BJ (cell line): ENCODE measurements around the gene KDM3B. TPM values are rescaled to one million over a fixed set of nuclear protein-coding genes. Genes with fewer than 3 reads are reported as not detected.
A peak's percentile ranks its signal among the peaks of the same experiment; 100 is the strongest.

Experiments used
- CTCF ChIA-PET: fragments of 350-600 bp; formaldehyde crosslinking; extraction: SDS; loops from one replicate; lab custom pipeline; 2021; ENCODE audit warnings: antibody characterized with exemption, inconsistent platforms; lab: Yijun Ruan, JAX
- POLR2A ChIA-PET: fragments of 300-600 bp; sonication (Branson Sonifier 250); formaldehyde crosslinking; extraction: SDS; loops from one replicate; lab custom pipeline; 2021; ENCODE audit warnings: antibody characterized with exemption; lab: Charles Lee
- DNase-seq: peaks from one replicate; pipeline ENCODE4 v3.0.0-alpha.2; 2011; ENCODE audit warnings: low read depth
- H3K27me3 ChIP-seq: 2 replicates; pipeline ENCODE4 v1.6.0; 2011; ENCODE audit warnings: low read length; ENCODE audit not compliant: control insufficient read depth, insufficient read depth
- H3K36me3 ChIP-seq: 2 replicates; pipeline ENCODE4 v1.5.1; 2011; ENCODE audit warnings: low read length; ENCODE audit not compliant: control insufficient read depth, insufficient read depth
- H3K4me3 ChIP-seq: 2 replicates; pipeline ENCODE4 v1.5.1; 2011; ENCODE audit warnings: low read depth, mild to moderate bottlenecking, control low read depth, low read length
- polyA plus RNA-seq: library from polyadenylated mRNA; depleted of rRNA; stranded (reverse); fragments of >200 nt; gene quantifications from 2 replicates; pipeline ENCODE4 v1.2.3, GENCODE V29; 2011
- TF ChIP-seq, protein P1 (sequence below): IDR thresholded peaks from 2 replicates; pipeline ENCODE4 v1.5.1; 2011; ENCODE audit warnings: low read depth, mild to moderate bottlenecking, control low read depth, inconsistent platforms, low read length, moderate library complexity; ENCODE audit not compliant: insufficient read depth

Gene KDM3B
- polyA plus RNA-seq, 1 experiment = 20.4 TPM

- CTCF ChIA-PET = interaction anchor here (0.8 to 11.0 kb wide), 16 partner anchors 10 to 935 kb away, joined by 3 to 123 read pairs (median 6); partner anchors contain the start of genes EGR1, ETF1 and REEP2
Measured at GRCh38 chr5:138448481-138449398, 96.3 kb downstream of the KDM3B start.

GRCh38 chr5:138449501-138450239, 97.2 kb downstream of the KDM3B start:
- CTCF ChIA-PET = interaction anchor here (0.6 to 11.0 kb wide), 26 partner anchors 8 to 934 kb away, joined by 3 to 123 read pairs (median 5); partner anchors contain the start of genes EGR1, ETF1 and REEP2

More at GRCh38 chr5:138448481-138449398, 96.3 kb downstream of the KDM3B start:
- POLR2A ChIA-PET = no interaction called here
- TF ChIP-seq, protein P1, sequence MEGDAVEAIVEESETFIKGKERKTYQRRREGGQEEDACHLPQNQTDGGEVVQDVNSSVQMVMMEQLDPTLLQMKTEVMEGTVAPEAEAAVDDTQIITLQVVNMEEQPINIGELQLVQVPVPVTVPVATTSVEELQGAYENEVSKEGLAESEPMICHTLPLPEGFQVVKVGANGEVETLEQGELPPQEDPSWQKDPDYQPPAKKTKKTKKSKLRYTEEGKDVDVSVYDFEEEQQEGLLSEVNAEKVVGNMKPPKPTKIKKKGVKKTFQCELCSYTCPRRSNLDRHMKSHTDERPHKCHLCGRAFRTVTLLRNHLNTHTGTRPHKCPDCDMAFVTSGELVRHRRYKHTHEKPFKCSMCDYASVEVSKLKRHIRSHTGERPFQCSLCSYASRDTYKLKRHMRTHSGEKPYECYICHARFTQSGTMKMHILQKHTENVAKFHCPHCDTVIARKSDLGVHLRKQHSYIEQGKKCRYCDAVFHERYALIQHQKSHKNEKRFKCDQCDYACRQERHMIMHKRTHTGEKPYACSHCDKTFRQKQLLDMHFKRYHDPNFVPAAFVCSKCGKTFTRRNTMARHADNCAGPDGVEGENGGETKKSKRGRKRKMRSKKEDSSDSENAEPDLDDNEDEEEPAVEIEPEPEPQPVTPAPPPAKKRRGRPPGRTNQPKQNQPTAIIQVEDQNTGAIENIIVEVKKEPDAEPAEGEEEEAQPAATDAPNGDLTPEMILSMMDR = no peak
- no peaks in the 10 kb centered on the region for H3K36me3 ChIP-seq
- H3K4me3 ChIP-seq = no peak overlapping the region
- no peak for DNase-seq
- no peaks in the 10 kb centered on the region for H3K27me3 ChIP-seq

GRCh38 chr5:138450971-138451370, 98.5 kb downstream of the KDM3B start:
- DNase-seq = no peak
- TF ChIP-seq, protein P1 = no peak
- ChIA-PET POLR2A (interaction anchor here (0.6 kb wide), 1 partner anchor 36 kb away, joined by 8 read pairs; no protein-coding TSS in a partner anchor), CTCF (interaction anchor here (1.8 to 11.0 kb wide), 8 partner anchors 11 to 97 kb away, joined by 5 to 123 read pairs (median 14); partner anchors contain the start of genes EGR1 and REEP2)
- H3K36me3 ChIP-seq = no peaks in the 10 kb centered on the region
- H3K27me3 ChIP-seq = no peaks in the 10 kb centered on the region
- no peak overlapping the region for H3K4me3 ChIP-seq

More at GRCh38 chr5:138449501-138450239, 97.2 kb downstream of the KDM3B start:
- POLR2A ChIA-PET = no interaction called here
- H3K4me3 ChIP-seq = no peak overlapping the region
- TF ChIP-seq, protein P1 = peak; percentile 94
- no peaks in the 10 kb centered on the region for H3K27me3 ChIP-seq
- no peak for DNase-seq
- H3K36me3 ChIP-seq = no peaks in the 10 kb centered on the region

- TF ChIP-seq, protein P1 = no peak
- ChIA-PET POLR2A (no interaction called here), CTCF (interaction anchor here (5.0 to 11.0 kb wide), 3 partner anchors 9 to 95 kb away, joined by 35 to 123 read pairs (median 101); partner anchors contain the start of gene EGR1)
- Histone ChIP-seq H3K4me3 (no peak overlapping the region), H3K36me3 (no peaks in the 10 kb centered on the region), H3K27me3 (no peaks in the 10 kb centered on the region)
- no peak for DNase-seq
Measured at GRCh38 chr5:138452720-138453119, 100.2 kb downstream of the KDM3B start.
